GM12878 (cell line): ENCODE measurements around the gene VARS1. TPM values are rescaled to one million over a fixed set of nuclear protein-coding genes. Genes with fewer than 3 reads are reported as not detected.
"Not testable (repeated sequence)": the region's sequence is repeated elsewhere in the genome, so short reads cannot be mapped to it uniquely, and the experiment has no call there.

Experiments
- ATAC-seq: fragments of 200-7000 bp; cut with Tn5 transposase; 3 replicates; pipeline ENCODE4 v1.9.1; 2020; ENCODE audit warnings: mild to moderate bottlenecking, moderate library complexity
- BruUV-seq: library from RNA; stranded (reverse); fragments of 400-500 nt; replicated peaks from 2 replicates; lab custom pipeline; 2021; lab: Mats Ljungman, UMichigan
- CTCF ChIA-PET: fragments of 300-600 bp; sonication (Branson Sonifier 250); formaldehyde crosslinking; extraction: SDS; loops from one replicate; lab custom pipeline; 2021; ENCODE audit warnings: inconsistent platforms; lab: Yijun Ruan, JAX
- POLR2A ChIA-PET: fragments of 350-600 bp; formaldehyde crosslinking; extraction: SDS; loops from one replicate; lab custom pipeline; 2021; ENCODE audit warnings: inconsistent platforms; lab: Charles Lee
- RAD21 ChIA-PET: fragments of 300-600 bp; sonication (Branson Sonifier 250); formaldehyde crosslinking; loops from one replicate; lab custom pipeline; 2023; ENCODE audit warnings: antibody characterized with exemption; ENCODE audit not compliant: unreplicated experiment; lab: Charles Lee
- SMC1A ChIA-PET: fragments of 300-600 bp; sonication (Branson Sonifier 250); formaldehyde crosslinking; loops from one replicate; lab custom pipeline; 2023; ENCODE audit not compliant: unreplicated experiment, uncharacterized antibody; lab: Charles Lee
- DNase-seq: peaks from one replicate; pipeline ENCODE4 v3.0.0-alpha.2; 2011; ENCODE audit warnings: low read depth, low spot score
- FAIRE-seq: peaks from 3 replicates; lab custom pipeline; 2011; peaks lifted over from hg19 to GRCh38; lab: Jason Lieb, UNC
- H2AFZ ChIP-seq: 2 replicates; pipeline ENCODE4 v1.6.0; 2011; ENCODE audit warnings: low read depth, low read length, control low read depth; ENCODE audit not compliant: control insufficient read depth
- H3K27ac ChIP-seq: 2 replicates; pipeline ENCODE4 v1.5.1; 2011; ENCODE audit warnings: control low read depth; ENCODE audit not compliant: control insufficient read depth, insufficient read depth
- H3K27me3 ChIP-seq, 2 experiments: replicated peaks in 1 of 2; 2 replicates each; pipeline versions ENCODE4 v1.6.0 to v1.6.1; 2011; ENCODE audit warnings: low read length in 1 of 2; ENCODE audit not compliant: control insufficient read depth in 2 of 2, insufficient read depth in 2 of 2
- H3K36me3 ChIP-seq, 2 experiments: 2 replicates each; pipeline ENCODE4 v1.5.1; 2011; ENCODE audit warnings: low read length in 1 of 2; ENCODE audit not compliant: control insufficient read depth in 2 of 2, insufficient read depth in 2 of 2
- H3K4me1 ChIP-seq: 2 replicates; pipeline ENCODE4 v1.6.1; 2011; ENCODE audit warnings: mild to moderate bottlenecking, low read length, moderate library complexity, mixed read lengths; ENCODE audit not compliant: control insufficient read depth, insufficient read depth
- H3K4me2 ChIP-seq: 2 replicates; pipeline ENCODE4 v1.6.0; 2011; ENCODE audit warnings: control low read depth; ENCODE audit not compliant: control insufficient read depth, insufficient read depth
- H3K4me3 ChIP-seq: fragments of 200-600 bp; sonication (generic); 2 replicates; pipeline ENCODE4 v1.5.1; 2016
- H3K79me2 ChIP-seq: 2 replicates; pipeline ENCODE4 v1.6.0; 2011; ENCODE audit warnings: low read length; ENCODE audit not compliant: control insufficient read depth, insufficient read depth
- H3K9ac ChIP-seq: 2 replicates; pipeline ENCODE4 v1.8.0; 2011; ENCODE audit warnings: low read length, control low read depth, mixed read lengths; ENCODE audit not compliant: control insufficient read depth, insufficient read depth
- H3K9me3 ChIP-seq: replicated peaks from 3 replicates; pipeline ENCODE4 v1.5.1; 2011; ENCODE audit warnings: mild to moderate bottlenecking, low read length; ENCODE audit not compliant: control insufficient read depth, insufficient read depth
- H4K20me1 ChIP-seq: 2 replicates; pipeline ENCODE4 v1.6.0; 2011; ENCODE audit not compliant: control insufficient read depth, insufficient read depth
- MXI1 ChIP-seq: fragments of 150-350 bp; IDR thresholded peaks from 2 replicates; pipeline ENCODE4 v1.6.1; 2011; ENCODE audit warnings: low read depth, mild to moderate bottlenecking, inconsistent platforms, low read length, improper control_type of control experiment
- MYB ChIP-seq: fragments of 150-350 bp; IDR thresholded peaks from 2 replicates; pipeline ENCODE4 v1.6.1; 2014; ENCODE audit warnings: mild to moderate bottlenecking, low read depth, low read length, borderline replicate concordance
- NR2C2 ChIP-seq: IDR thresholded peaks from 2 replicates; pipeline ENCODE4 v1.6.1; 2011; ENCODE audit warnings: borderline replicate concordance, low read depth; ENCODE audit not compliant: control insufficient read depth, insufficient read length
- WGBS: methylation state at CpG from one replicate; pipeline ENCODE4 v1.1.6; 2016; ENCODE audit warnings: low lambda C conversion rate; ENCODE audit not compliant: insufficient replicate concordance, insufficient coverage; ENCODE audit errors: missing lambda C conversion rate; 5-methylcytosine and 5-hydroxymethylcytosine counted together
- in situ Hi-C: fragments of 300-500 bp; cut with MboI; formaldehyde crosslinking; loops from 9 replicates; pipeline ENCODE4 v1.14.3; 2018; ENCODE audit warnings: mixed read lengths
- intact Hi-C: fragments of 100-400 bp; cut with micrococcal nuclease; formaldehyde crosslinking; loops from one replicate; pipeline ENCODE4 v1.14.2; 2022; ENCODE audit not compliant: unreplicated experiment
- polyA plus RNA-seq, 11 experiments: library from polyadenylated mRNA; depleted of rRNA in 4 of 11; unstranded in 6 of 11; stranded (reverse) in 5 of 11; fragments of >200 nt; fragmentation: Nextera tagmentation in 4 of 11; fragmentation: Illumina TruSeq in 1 of 11; extraction: Ambion mirVana in 4 of 11; extraction: Trizol in 1 of 11; gene quantifications; 1 replicate in 1 of 11; 2 replicates in 10 of 11; pipeline versions ENCODE4 v1.2.1 to v1.2.3, GENCODE V29; 2011 to 2016; ENCODE audit warnings: inconsistent platforms in 2 of 11, missing spikeins in 2 of 11, low read depth in 1 of 11
- total RNA-seq, 4 experiments: library from RNA; depleted of rRNA in 3 of 4; stranded (reverse); fragments of >200 nt in 3 of 4; fragmentation: Illumina TruSeq in 1 of 4; extraction: Trizol in 1 of 4; gene quantifications; 2 replicates each; pipeline versions ENCODE4 v1.2.1 to v1.2.3, GENCODE V29; 2013 to 2021

The VARS1 gene
- total and polyA plus RNA-seq, 10 of the 15 experiments (the other 5 are each of a cell fraction or from before 2014, with no cell fraction given), result 1.2 to 243 (median 80.7) TPM

DNA sequence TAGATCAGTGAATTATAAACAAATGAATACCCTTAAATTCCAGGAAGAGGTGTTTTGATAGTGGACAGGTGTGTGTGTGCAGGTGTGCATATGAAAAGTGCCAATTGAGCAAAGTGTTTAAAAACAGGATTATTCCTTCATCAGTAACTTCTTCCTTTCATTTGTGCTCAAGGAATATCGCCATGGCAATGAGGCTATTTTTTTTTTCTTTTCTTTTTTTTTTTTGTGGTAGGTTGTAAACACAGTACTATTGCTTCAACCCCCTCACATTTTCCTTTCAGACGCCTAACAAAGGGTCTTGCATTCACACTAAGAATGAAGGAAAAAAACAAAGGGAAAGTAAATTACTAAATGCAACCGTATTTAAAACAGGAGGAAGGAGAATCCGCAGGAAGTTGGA, 30.0 kb upstream of the VARS1 start (continued):
- no peak for TF ChIP-seq MXI1
- no peak for TF ChIP-seq MYB
- TF ChIP-seq NR2C2, result no peak

DNA sequence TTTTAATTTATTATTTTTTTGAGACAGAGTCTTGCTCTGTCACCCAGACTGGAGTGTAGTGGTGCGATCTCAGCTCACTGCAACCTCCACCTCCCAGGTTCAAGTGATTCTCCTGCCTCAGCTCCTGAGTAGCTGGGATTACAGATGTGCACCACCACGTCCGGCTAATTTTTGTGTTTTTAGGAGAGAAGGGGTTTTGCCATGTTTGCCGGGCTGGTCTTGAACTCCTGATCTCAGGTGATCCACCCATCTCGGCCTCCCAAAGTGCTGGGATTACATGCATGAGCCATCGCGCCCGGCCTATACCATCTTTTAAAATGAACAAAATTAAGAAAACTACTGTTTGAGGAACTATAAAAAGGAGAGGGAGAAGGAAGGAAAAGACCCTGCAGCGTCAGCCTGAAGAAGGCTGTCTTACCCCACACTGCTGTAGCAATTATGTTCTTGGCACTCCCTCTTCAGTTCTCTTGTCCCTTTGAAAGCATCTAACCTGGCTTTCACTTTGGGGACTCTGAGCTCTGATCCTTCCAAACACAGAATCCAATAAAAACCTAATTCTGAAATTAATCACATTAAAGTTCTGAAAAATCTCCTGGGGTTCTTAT, 28.1 kb upstream of the VARS1 start:
- H3K9me3 ChIP-seq, H3K9ac ChIP-seq, BruUV-seq, H3K27me3 ChIP-seq, FAIRE-seq, H3K79me2 ChIP-seq, H4K20me1 ChIP-seq, H2AFZ ChIP-seq, ATAC-seq, DNase-seq, H3K4me2 ChIP-seq, H3K4me1 ChIP-seq, H3K36me3 ChIP-seq, H3K27ac ChIP-seq, H3K4me3 ChIP-seq, in situ Hi-C loops: not testable (repeated sequence)
- WGBS, result 88% methylated on average over 9 of the region's 9 CpGs
- ChIA-PET RAD21 (interaction anchor here (1.0 to 1.9 kb wide), 7 partner anchors 8 to 87 kb away, joined by 4 to 10 read pairs (median 6); partner anchors contain the start of genes CLIC1, LSM2 and MSH5), POLR2A (interaction anchor here (0.6 to 11.3 kb wide), 8 partner anchors 10 to 231 kb away, joined by 3 to 158 read pairs (median 18); partner anchors contain the start of genes CLIC1, HSPA1A, HSPA1L and LSM2), CTCF (interaction anchor here (0.7 to 2.0 kb wide), 9 partner anchors 8 to 225 kb away, joined by 3 to 5 read pairs (median 4); partner anchors contain the start of genes DDAH2, MSH5 and NEU1), SMC1A (interaction anchor here (1.0 to 2.5 kb wide), 12 partner anchors 9 to 120 kb away, joined by 3 to 13 read pairs (median 5); partner anchors contain the start of genes ABHD16A and LSM2)
- intact Hi-C loops, result loop anchor here (10.0 kb wide), 1 partner anchor 49 kb away; the partner anchor contains the start of gene VWA7
